B cell (primary cell): Measurements from ENCODE around the gene NHS. TPM values are rescaled to one million over a fixed set of nuclear protein-coding genes. Genes with fewer than 3 reads are reported as not detected.

Experiments used
- ATAC-seq: fragments of 200-7000 bp; cut with Tn5 transposase; one replicate; pipeline ENCODE4 v1.10.0; 2021; ENCODE audit warnings: low read depth, mild to moderate bottlenecking, moderate number of reproducible peaks, moderate library complexity
- CTCF ChIA-PET: fragments of 350-600 bp; sonication (Branson Sonifier 250); formaldehyde crosslinking; loops from one replicate; lab custom pipeline; 2021; ENCODE audit warnings: antibody characterized with exemption, inconsistent platforms; lab: Charles Lee
- POLR2A ChIA-PET: fragments of 350-600 bp; sonication (Branson Sonifier 250); formaldehyde crosslinking; loops from one replicate; lab custom pipeline; 2021; ENCODE audit warnings: antibody characterized with exemption; lab: Charles Lee
- DNase-seq: peaks from one replicate; pipeline ENCODE4 v3.0.0; 2013
- H2AFZ ChIP-seq: 2 replicates; pipeline ENCODE4 v1.6.1; 2012; ENCODE audit warnings: mild to moderate bottlenecking, low read depth, low read length; ENCODE audit not compliant: insufficient read depth, poor library complexity, severe bottlenecking
- H3K27ac ChIP-seq, 2 donors: 1 replicate in 1 of 2; 2 replicates in 1 of 2; pipeline ENCODE4 v1.5.1; 2012 to 2013; ENCODE audit warnings: low read length in 2 of 2, mild to moderate bottlenecking in 2 of 2, moderate library complexity in 1 of 2
- H3K27me3 ChIP-seq, 4 experiments: fragments of 200-600 bp in 1 of 4; sonication (generic) in 1 of 4; replicated peaks in 1 of 4; 1 replicate in 2 of 4; 2 replicates in 2 of 4; pipeline versions ENCODE4 v1.6.1 to v1.7.0; 2013 to 2016; ENCODE audit warnings: low read length in 3 of 4, mild to moderate bottlenecking in 2 of 4, mixed read lengths in 1 of 4, moderate library complexity in 1 of 4; ENCODE audit not compliant: insufficient read depth in 4 of 4, control insufficient read depth in 3 of 4; ENCODE audit errors: control extremely low read depth in 1 of 4
- H3K36me3 ChIP-seq, 2 experiments: replicated peaks in 1 of 2; 1 replicate in 1 of 2; 2 replicates in 1 of 2; pipeline versions ENCODE4 v1.6.1 to v1.7.1; 2013; ENCODE audit warnings: low read length in 1 of 2; ENCODE audit not compliant: insufficient read depth in 2 of 2, control insufficient read depth in 1 of 2; ENCODE audit errors: control extremely low read depth in 1 of 2, extremely low read depth in 1 of 2
- H3K4me1 ChIP-seq, 2 donors: fragments of 200-600 bp in 1 of 2; sonication (generic) in 1 of 2; 1 replicate in 1 of 2; 2 replicates in 1 of 2; pipeline versions ENCODE4 v1.5.1 to v1.6.1; 2013 to 2017; ENCODE audit warnings: low read length in 2 of 2; ENCODE audit not compliant: control insufficient read depth in 2 of 2, insufficient read depth in 2 of 2
- H3K4me2 ChIP-seq: replicated peaks from 2 replicates; pipeline ENCODE3; 2012; ENCODE audit warnings: mild to moderate bottlenecking, low read depth, low read length; ENCODE audit not compliant: poor library complexity, severe bottlenecking
- H3K4me3 ChIP-seq, 5 experiments: fragments of 200-600 bp in 1 of 5; sonication (generic) in 1 of 5; 1 replicate in 3 of 5; 2 replicates in 2 of 5; pipeline versions ENCODE4 v1.5.1 to v1.7.0; 2011 to 2016; ENCODE audit warnings: low read length in 4 of 5, mild to moderate bottlenecking in 4 of 5, low read depth in 2 of 5, control low read depth in 1 of 5, moderate library complexity in 1 of 5; ENCODE audit not compliant: insufficient read depth in 1 of 5; ENCODE audit errors: control extremely low read depth in 1 of 5, extremely low read depth in 1 of 5
- H3K79me2 ChIP-seq: fragments of 200-600 bp; sonication (generic); one replicate; pipeline ENCODE4 v1.6.0; 2016; ENCODE audit warnings: low read length; ENCODE audit not compliant: control insufficient read depth, insufficient read depth
- H3K9ac ChIP-seq: fragments of 200-600 bp; sonication (generic); 2 replicates; pipeline ENCODE4 v1.6.1; 2017; ENCODE audit warnings: mild to moderate bottlenecking, low read length, moderate library complexity
- H3K9me3 ChIP-seq, 3 donors: one replicate each; pipeline versions ENCODE4 v1.6.1 to v1.7.1; 2013; ENCODE audit warnings: low read length in 2 of 3; ENCODE audit not compliant: control insufficient read depth in 2 of 3, insufficient read depth in 1 of 3; ENCODE audit errors: control extremely low read depth in 1 of 3
- H4K20me1 ChIP-seq: 2 replicates; pipeline ENCODE4 v1.6.0; 2012; ENCODE audit warnings: mild to moderate bottlenecking, low read length; ENCODE audit not compliant: insufficient read depth, control insufficient read depth, poor library complexity, severe bottlenecking
- H3K27ac Mint-ChIP-seq: one replicate; pipeline ENCODE4 v1.8.0; 2021; ENCODE audit warnings: mixed read lengths
- H3K27me3 Mint-ChIP-seq: one replicate; pipeline ENCODE4 v1.8.0; 2021; ENCODE audit warnings: mixed read lengths
- H3K4me1 Mint-ChIP-seq: one replicate; pipeline ENCODE4 v1.8.0; 2021; ENCODE audit warnings: mixed read lengths
- H3K4me3 Mint-ChIP-seq: one replicate; pipeline ENCODE4 v1.8.0; 2021; ENCODE audit warnings: mixed read lengths
- H3K9me3 Mint-ChIP-seq: one replicate; pipeline ENCODE4 v1.8.0; 2022; ENCODE audit warnings: mixed read lengths; ENCODE audit not compliant: insufficient read depth
- EZH2 ChIP-seq: IDR thresholded peaks from 2 replicates; pipeline ENCODE4 v1.6.1; 2012; ENCODE audit warnings: borderline replicate concordance, low read depth, mild to moderate bottlenecking, moderate library complexity, low read length; ENCODE audit not compliant: insufficient read depth, poor library complexity, severe bottlenecking
- WGBS: methylation state at CpG from one replicate; pipeline ENCODE4 v1.1.5; 2013; ENCODE audit warnings: missing lambda C conversion rate; ENCODE audit not compliant: insufficient coverage; 5-methylcytosine and 5-hydroxymethylcytosine counted together
- intact Hi-C: fragments of 100-400 bp; cut with micrococcal nuclease; formaldehyde crosslinking; loops from one replicate; pipeline ENCODE4 v1.10.0; 2022
- polyA plus RNA-seq: library from polyadenylated mRNA; depleted of rRNA; stranded (reverse); fragments of >200 nt; gene quantifications from 2 replicates; pipeline ENCODE4 v1.2.3, GENCODE V29; 2012
- total RNA-seq, 2 donors: library from RNA; stranded (reverse); fragments of 120-200 nt in 1 of 2; gene quantifications; 1 replicate in 1 of 2; 2 replicates in 1 of 2; pipeline versions ENCODE4 v1.2.3 to v1.2.4, GENCODE V29; 2013 to 2022
- TF ChIP-seq, protein P1 (sequence below): fragments of 200-600 bp; IDR thresholded peaks from one replicate; pipeline ENCODE4 v1.8.0; 2022; ENCODE audit warnings: antibody characterized with exemption, mild to moderate bottlenecking

NHS gene
- total and polyA plus RNA-seq, 2 donors (not counting 1 experiment from before 2014, with no cell fraction given): not detected

DNA sequence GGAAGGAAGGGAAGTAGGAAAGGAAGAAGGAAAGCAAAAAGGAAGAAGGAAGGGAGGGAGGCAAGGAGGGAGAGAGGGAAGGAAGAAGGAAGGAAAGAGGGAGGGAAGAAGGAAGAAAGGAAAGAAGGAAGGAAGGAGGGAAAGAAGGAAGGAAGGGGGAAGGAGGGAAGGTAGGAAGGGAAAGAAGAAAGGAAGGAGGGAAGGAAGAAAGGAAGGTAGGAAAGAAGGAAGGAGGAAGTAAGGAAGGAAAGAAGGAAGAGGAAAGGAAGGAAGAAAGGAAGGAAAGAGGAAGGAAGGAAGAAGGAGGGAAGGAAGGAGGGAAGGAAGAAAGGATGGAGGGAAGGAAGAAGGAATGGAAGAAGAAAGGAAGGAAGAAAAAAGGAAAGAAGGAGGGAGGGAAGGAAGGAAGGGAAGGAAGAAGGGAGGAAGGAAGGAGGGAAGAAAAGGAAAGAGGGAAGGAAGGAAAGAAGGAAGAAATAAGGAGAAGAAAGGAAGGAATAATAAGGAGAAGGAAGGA lies 343.7 kb downstream of the NHS start:
- ATAC-seq: no peak
- intact Hi-C loops: no loop called here
- Histone ChIP-seq H2AFZ (no peak overlapping the region), H3K4me3 (no peak overlapping the region), H4K20me1 (no peaks in the 10 kb centered on the region), H3K9me3 (no peaks in the 10 kb centered on the region), H3K4me2 (no peak overlapping the region), H3K36me3 (no peaks in the 10 kb centered on the region), H3K27me3 (no peaks in the 10 kb centered on the region), H3K79me2 (no peaks in the 10 kb centered on the region), H3K9ac (no peak overlapping the region), H3K4me1 (no peaks in the 10 kb centered on the region), H3K27ac (no peak overlapping the region)
- no peak overlapping the region for H3K27ac Mint-ChIP-seq
- DNase-seq: no peak
- POLR2A ChIA-PET: no interaction called here
- CTCF ChIA-PET: no interaction called here
- no peaks in the 10 kb centered on the region for H3K4me1 Mint-ChIP-seq
- peaks cover 7% of the 10 kb centered on the region for H3K27me3 Mint-ChIP-seq
- no peaks in the 10 kb centered on the region for H3K9me3 Mint-ChIP-seq
- no peak overlapping the region for H3K4me3 Mint-ChIP-seq
- TF ChIP-seq, protein P1, sequence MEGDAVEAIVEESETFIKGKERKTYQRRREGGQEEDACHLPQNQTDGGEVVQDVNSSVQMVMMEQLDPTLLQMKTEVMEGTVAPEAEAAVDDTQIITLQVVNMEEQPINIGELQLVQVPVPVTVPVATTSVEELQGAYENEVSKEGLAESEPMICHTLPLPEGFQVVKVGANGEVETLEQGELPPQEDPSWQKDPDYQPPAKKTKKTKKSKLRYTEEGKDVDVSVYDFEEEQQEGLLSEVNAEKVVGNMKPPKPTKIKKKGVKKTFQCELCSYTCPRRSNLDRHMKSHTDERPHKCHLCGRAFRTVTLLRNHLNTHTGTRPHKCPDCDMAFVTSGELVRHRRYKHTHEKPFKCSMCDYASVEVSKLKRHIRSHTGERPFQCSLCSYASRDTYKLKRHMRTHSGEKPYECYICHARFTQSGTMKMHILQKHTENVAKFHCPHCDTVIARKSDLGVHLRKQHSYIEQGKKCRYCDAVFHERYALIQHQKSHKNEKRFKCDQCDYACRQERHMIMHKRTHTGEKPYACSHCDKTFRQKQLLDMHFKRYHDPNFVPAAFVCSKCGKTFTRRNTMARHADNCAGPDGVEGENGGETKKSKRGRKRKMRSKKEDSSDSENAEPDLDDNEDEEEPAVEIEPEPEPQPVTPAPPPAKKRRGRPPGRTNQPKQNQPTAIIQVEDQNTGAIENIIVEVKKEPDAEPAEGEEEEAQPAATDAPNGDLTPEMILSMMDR: no peak
- TF ChIP-seq EZH2: no peak

DNA sequence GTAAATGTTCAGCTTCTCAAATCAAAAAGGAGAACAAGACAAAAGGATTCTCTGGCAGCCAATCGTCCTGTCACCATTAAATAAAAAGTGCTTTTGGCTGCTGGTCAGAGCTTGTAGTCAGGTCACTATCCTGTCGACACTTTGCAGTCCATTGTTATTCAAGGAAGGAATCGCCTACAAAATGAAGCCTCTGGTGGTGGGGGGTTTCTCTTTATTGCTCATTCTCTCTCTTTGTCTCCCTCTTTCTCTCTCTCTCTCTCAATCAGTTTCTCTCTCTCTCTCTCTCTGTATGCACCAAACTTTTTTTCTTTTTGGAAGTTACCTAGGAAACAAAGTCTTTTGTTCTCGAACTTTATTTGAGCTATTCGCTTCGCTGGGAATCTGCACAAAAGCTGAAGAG lies 344.7 kb downstream of the NHS start:
- Mint-ChIP-seq H3K27me3 (peaks cover 11% of the 10 kb centered on the region), H3K4me1 (no peaks in the 10 kb centered on the region), H3K9me3 (no peaks in the 10 kb centered on the region), H3K27ac (no peak overlapping the region), H3K4me3 (no peak overlapping the region)
- no peaks in the 10 kb centered on the region for H4K20me1 ChIP-seq
- no CpG with 5 or more reads among the region's 6 CpGs for whole genome bisulfite sequencing
- H3K4me1 ChIP-seq: no peaks in the 10 kb centered on the region
- H3K4me3 ChIP-seq: no peak overlapping the region
- no peaks in the 10 kb centered on the region for H3K27me3 ChIP-seq
- ATAC-seq (no peak), DNase-seq (no peak)
- H3K9me3 ChIP-seq: no peaks in the 10 kb centered on the region
- TF ChIP-seq, protein P1: no peak
- no peak for TF ChIP-seq EZH2
- H3K4me2 ChIP-seq: no peak overlapping the region
- intact Hi-C loops: no loop called here
- H3K36me3 ChIP-seq: no peaks in the 10 kb centered on the region
- no peaks in the 10 kb centered on the region for H3K79me2 ChIP-seq
- no peak overlapping the region for H3K27ac ChIP-seq
- ChIA-PET CTCF (no interaction called here), POLR2A (no interaction called here)
- no peak overlapping the region for H3K9ac ChIP-seq
- no peak overlapping the region for H2AFZ ChIP-seq
